GM18861 (cell line): ENCODE results near the gene TANGO6.

Experiments
- ATAC-seq: cut with Tn5 transposase; IDR thresholded peaks from one replicate; pipeline ENCODE4 v1.9.1; 2021; ENCODE audit not compliant: unreplicated experiment

Gene TANGO6

GRCh38 chr16:69088684-69089083, 245.4 kb downstream of the TANGO6 start:
- ATAC-seq, result no peak

- no peak for ATAC-seq
Measured at GRCh38 chr16:69089091-69089910, 246.0 kb downstream of the TANGO6 start.

- no peak for ATAC-seq
Measured at GRCh38 chr16:69093974-69094373, 250.6 kb downstream of the TANGO6 start.

GRCh38 chr16:69094501-69094900, 251.2 kb downstream of the TANGO6 start:
- no peak for ATAC-seq

- ATAC-seq, result no peak
Measured at GRCh38 chr16:69095193-69095592, 251.9 kb downstream of the TANGO6 start.

GRCh38 chr16:69100071-69100691, 256.9 kb downstream of the TANGO6 start:
- no peak for ATAC-seq

- ATAC-seq, result no peak
Measured at GRCh38 chr16:69105501-69106361, 262.4 kb downstream of the TANGO6 start, which contains the start of gene HAS3. TSS of gene HAS3 (plus strand) at chr16:69105653. CDS start at chr16:69109396, 3,743 bp downstream.

GRCh38 chr16:69106491-69107315, 263.4 kb downstream of the TANGO6 start:
- no peak for ATAC-seq

- no peak for ATAC-seq
Measured at GRCh38 chr16:69107316-69107962, 264.1 kb downstream of the TANGO6 start.

- ATAC-seq, result no peak
Measured at GRCh38 chr16:69108064-69108904, 265.0 kb downstream of the TANGO6 start.

- no peak for ATAC-seq
Measured at GRCh38 chr16:69108905-69109252, 265.5 kb downstream of the TANGO6 start.

GRCh38 chr16:69109486-69110270, 266.3 kb downstream of the TANGO6 start:
- no peak for ATAC-seq

- ATAC-seq, result no peak
Measured at GRCh38 chr16:69110406-69110805, 267.1 kb downstream of the TANGO6 start.

GRCh38 chr16:69111216-69111875, 268.0 kb downstream of the TANGO6 start:
- ATAC-seq, result no peak

GRCh38 chr16:69111876-69112230, 268.5 kb downstream of the TANGO6 start:
- ATAC-seq, result no peak

GRCh38 chr16:69112285-69113129, 269.2 kb downstream of the TANGO6 start:
- no peak for ATAC-seq

- ATAC-seq, result no peak
Measured at GRCh38 chr16:69113216-69113615, 269.9 kb downstream of the TANGO6 start.
